Spleen (tissue), 7 donors: ENCODE results near the gene ANP32A.

Source experiments
- POLR2A ChIP-seq, 3 donors: fragments of 450-650 bp; IDR thresholded peaks; one replicate each; pipeline ENCODE4 v1.5.1; 2017; ENCODE audit warnings: antibody characterized with exemption in 3 of 3, mild to moderate bottlenecking in 1 of 3
- TF ChIP-seq, protein P1 (sequence below), 11 experiments: fragments of 200-600 bp in 7 of 11; fragments of 450-650 bp in 4 of 11; sonication (generic) in 4 of 11; IDR thresholded peaks in 8 of 11; conservative IDR thresholded peaks in 3 of 11; 1 replicate in 7 of 11; 2 replicates in 4 of 11; pipeline versions ENCODE4 v1.4.0 to v1.8.0; 2016 to 2021; ENCODE audit warnings: antibody characterized with exemption in 11 of 11, inconsistent platforms in 4 of 11, mild to moderate bottlenecking in 1 of 11
- donor health status: DM: no; HTN: no; CAD: no; lungs with moderate emphysema.
- donor health status: DM: no; HTN: no; CAD: no.
- donor health status: DM: no; HTN: no; CAD: no.

DNA sequence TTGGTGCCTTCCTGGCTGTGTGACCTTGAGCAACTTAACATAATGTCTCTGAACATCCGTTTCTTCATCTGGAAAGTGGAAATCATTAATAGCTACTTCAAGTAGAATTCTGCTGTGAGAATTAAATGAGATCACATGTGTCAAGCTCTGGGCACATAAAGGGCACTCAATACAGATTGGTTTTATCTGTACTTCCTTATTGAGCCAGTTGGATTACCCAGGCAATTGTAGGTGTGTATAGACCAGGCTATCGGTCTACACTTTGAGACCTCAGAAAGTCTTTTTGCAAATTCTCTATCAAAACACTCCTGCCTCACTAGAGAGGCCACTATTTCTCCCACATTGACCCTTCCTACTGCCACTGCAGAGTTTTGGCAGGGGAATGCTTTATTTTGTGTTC is 47.7 kb downstream of the ANP32A start:
- TF ChIP-seq, protein P1, sequence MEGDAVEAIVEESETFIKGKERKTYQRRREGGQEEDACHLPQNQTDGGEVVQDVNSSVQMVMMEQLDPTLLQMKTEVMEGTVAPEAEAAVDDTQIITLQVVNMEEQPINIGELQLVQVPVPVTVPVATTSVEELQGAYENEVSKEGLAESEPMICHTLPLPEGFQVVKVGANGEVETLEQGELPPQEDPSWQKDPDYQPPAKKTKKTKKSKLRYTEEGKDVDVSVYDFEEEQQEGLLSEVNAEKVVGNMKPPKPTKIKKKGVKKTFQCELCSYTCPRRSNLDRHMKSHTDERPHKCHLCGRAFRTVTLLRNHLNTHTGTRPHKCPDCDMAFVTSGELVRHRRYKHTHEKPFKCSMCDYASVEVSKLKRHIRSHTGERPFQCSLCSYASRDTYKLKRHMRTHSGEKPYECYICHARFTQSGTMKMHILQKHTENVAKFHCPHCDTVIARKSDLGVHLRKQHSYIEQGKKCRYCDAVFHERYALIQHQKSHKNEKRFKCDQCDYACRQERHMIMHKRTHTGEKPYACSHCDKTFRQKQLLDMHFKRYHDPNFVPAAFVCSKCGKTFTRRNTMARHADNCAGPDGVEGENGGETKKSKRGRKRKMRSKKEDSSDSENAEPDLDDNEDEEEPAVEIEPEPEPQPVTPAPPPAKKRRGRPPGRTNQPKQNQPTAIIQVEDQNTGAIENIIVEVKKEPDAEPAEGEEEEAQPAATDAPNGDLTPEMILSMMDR (IDR thresholded peaks at IDR 0.05 in 8 of 11, conservative IDR thresholded peaks at IDR 0.05 in 3 of 11): no peak
- no peak for TF ChIP-seq POLR2A (IDR thresholded peaks at IDR 0.05)
